SK-N-SH treated with all-trans-retinoic acid at 6 μM for 48 hours (cell line): ENCODE measurements around the gene TPM4.

Experiments used
- ATAC-seq: fragments of 200-7000 bp; cut with Tn5 transposase; 3 replicates; pipeline ENCODE4 v1.9.1; 2020; ENCODE audit warnings: mild to moderate bottlenecking, moderate library complexity
- BACH2 ChIP-seq: fragments of 250-450 bp; sonication (Bioruptor Pico); IDR thresholded peaks from 2 replicates; pipeline ENCODE4 v1.9.0; 2021; ENCODE audit warnings: mild to moderate bottlenecking, borderline replicate concordance
- CSDC2 ChIP-seq: fragments of 250-450 bp; sonication (Bioruptor Pico); IDR thresholded peaks from 2 replicates; pipeline ENCODE4 v1.5.0; 2020; ENCODE audit warnings: mild to moderate bottlenecking, moderate library complexity
- ESRRG ChIP-seq: fragments of 250-450 bp; sonication (Bioruptor Pico); IDR thresholded peaks from 2 replicates; pipeline ENCODE4 v1.6.1; 2021; ENCODE audit warnings: mild to moderate bottlenecking
- GLIS3 ChIP-seq: fragments of 250-450 bp; sonication (Bioruptor Pico); IDR thresholded peaks from 2 replicates; pipeline ENCODE4 v1.5.0; 2020; ENCODE audit warnings: mild to moderate bottlenecking, moderate library complexity
- ISL1 ChIP-seq: fragments of 250-450 bp; sonication (Bioruptor Pico); IDR thresholded peaks from 2 replicates; pipeline ENCODE4 v2.1.2; 2022; ENCODE audit warnings: mild to moderate bottlenecking, moderate library complexity
- OSR1 ChIP-seq: fragments of 250-450 bp; sonication (Bioruptor Pico); IDR thresholded peaks from 2 replicates; pipeline ENCODE4 v1.8.0; 2022; ENCODE audit warnings: moderate library complexity, mild to moderate bottlenecking, inconsistent platforms
- PPARA ChIP-seq: fragments of 250-450 bp; sonication (Bioruptor Pico); IDR thresholded peaks from 2 replicates; pipeline ENCODE4 v1.5.0; 2020; ENCODE audit warnings: mild to moderate bottlenecking, borderline replicate concordance
- RARB ChIP-seq: fragments of 250-450 bp; sonication (Bioruptor Pico); IDR thresholded peaks from 2 replicates; pipeline ENCODE4 v1.8.0; 2021; ENCODE audit warnings: mild to moderate bottlenecking, moderate library complexity
- SNAI2 ChIP-seq: fragments of 250-450 bp; sonication (Bioruptor Pico); IDR thresholded peaks from 2 replicates; pipeline ENCODE4 v1.5.0; 2020; ENCODE audit warnings: mild to moderate bottlenecking, moderate library complexity
- TCF4 ChIP-seq: fragments of 250-450 bp; sonication (Bioruptor Pico); IDR thresholded peaks from 2 replicates; pipeline ENCODE4 v1.8.0; 2021; ENCODE audit warnings: mild to moderate bottlenecking, moderate library complexity, borderline replicate concordance
- TOX ChIP-seq: fragments of 250-450 bp; sonication (Bioruptor Pico); IDR thresholded peaks from 2 replicates; pipeline ENCODE4 v1.8.0; 2021; ENCODE audit warnings: mild to moderate bottlenecking, moderate library complexity, borderline replicate concordance
- ZC3H10 ChIP-seq: fragments of 250-450 bp; sonication (Bioruptor Pico); IDR thresholded peaks from 2 replicates; pipeline ENCODE4 v1.5.1; 2021; ENCODE audit warnings: mild to moderate bottlenecking, moderate library complexity
- ZFP3 ChIP-seq: fragments of 250-450 bp; sonication (Bioruptor Pico); IDR thresholded peaks from 2 replicates; pipeline ENCODE4 v1.5.0; 2020; ENCODE audit warnings: mild to moderate bottlenecking, moderate library complexity
- ZFP30 ChIP-seq: fragments of 450-650 bp; formaldehyde crosslinking; IDR thresholded peaks from 2 replicates; pipeline ENCODE4 v1.5.0; 2022; ENCODE audit warnings: mild to moderate bottlenecking, moderate library complexity
- ZNF565 ChIP-seq: fragments of 450-650 bp; formaldehyde crosslinking; conservative IDR thresholded peaks from 2 replicates; pipeline ENCODE4 v1.5.0; 2020; ENCODE audit warnings: low read depth, mild to moderate bottlenecking, moderate library complexity
- ZNF70 ChIP-seq: fragments of 450-650 bp; formaldehyde crosslinking; IDR thresholded peaks from 2 replicates; pipeline ENCODE4 v1.5.0; 2020; ENCODE audit warnings: mild to moderate bottlenecking, moderate library complexity
- ZNF8 ChIP-seq: fragments of 450-650 bp; formaldehyde crosslinking; IDR thresholded peaks from 2 replicates; pipeline ENCODE4 v1.5.0; 2020; ENCODE audit warnings: mild to moderate bottlenecking, moderate library complexity
- TF ChIP-seq, protein P1 (sequence below): fragments of 250-450 bp; sonication (Bioruptor Pico); IDR thresholded peaks from 2 replicates; pipeline ENCODE4 v1.5.1; 2021; ENCODE audit warnings: mild to moderate bottlenecking, moderate library complexity
- TF ChIP-seq, protein P2 (sequence below): fragments of 250-450 bp; sonication (Bioruptor Pico); IDR thresholded peaks from 2 replicates; pipeline ENCODE4 v1.8.0; 2020; ENCODE audit warnings: mild to moderate bottlenecking, moderate library complexity, borderline replicate concordance
- TF ChIP-seq, protein P3 (sequence below): fragments of 250-450 bp; sonication (Bioruptor Pico); IDR thresholded peaks from 2 replicates; pipeline ENCODE4 v1.5.0; 2020; ENCODE audit warnings: mild to moderate bottlenecking, moderate library complexity
- TF ChIP-seq, protein P4 (sequence below): fragments of 250-450 bp; sonication (Bioruptor Pico); IDR thresholded peaks from 2 replicates; pipeline ENCODE4 v1.5.1; 2020; ENCODE audit warnings: low read depth, mild to moderate bottlenecking, moderate library complexity

The TPM4 gene

DNA sequence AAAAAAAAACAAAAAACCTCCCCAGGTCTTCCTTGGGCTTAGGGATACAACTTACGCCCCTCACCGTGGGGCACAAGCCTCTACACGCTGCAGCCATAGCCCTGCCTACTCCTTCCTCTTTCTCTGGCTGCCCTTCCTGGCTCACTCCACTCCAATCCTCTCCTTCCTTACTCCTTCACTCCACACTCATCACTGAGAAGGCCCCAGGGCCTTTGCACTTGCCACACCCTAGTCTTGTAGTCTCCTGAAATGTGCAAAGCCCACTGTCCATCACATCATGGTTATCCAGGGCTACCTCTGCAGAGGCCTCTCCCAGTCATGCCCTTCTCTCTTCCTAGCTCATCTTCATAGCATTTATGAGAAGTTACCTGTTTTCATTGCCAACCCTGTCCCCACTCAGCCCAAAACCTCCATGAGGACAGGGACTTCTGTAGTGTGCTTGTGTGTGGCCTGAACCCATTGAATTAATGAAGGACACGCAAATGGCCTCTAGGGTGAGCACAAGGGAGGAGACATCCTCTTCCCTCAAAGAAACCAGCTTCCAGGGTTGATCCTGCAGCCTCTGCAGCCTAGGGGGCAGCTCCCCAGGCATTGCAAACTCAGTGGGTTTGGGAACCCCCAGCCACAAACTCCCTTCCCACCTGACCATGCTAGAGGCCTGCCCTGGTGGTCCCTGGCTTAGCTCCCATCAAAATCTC lies 59.3 kb downstream of the TPM4 start:
- TF ChIP-seq ZFP30 (CRISPR knock-in tag) (no peak), ZNF70 (CRISPR knock-in tag) (no peak), CSDC2 (CRISPR knock-in tag) (no peak), ZFP3 (CRISPR knock-in tag) (no peak), GLIS3 (no peak), RARB (CRISPR knock-in tag) (no peak), ISL1 (CRISPR knock-in tag) (no peak), BACH2 (CRISPR knock-in tag) (no peak), ZNF8 (CRISPR knock-in tag) (no peak), ZNF565 (CRISPR knock-in tag) (no peak), TOX (CRISPR knock-in tag) (no peak), PPARA (CRISPR knock-in tag) (no peak), SNAI2 (CRISPR knock-in tag) (no peak), TCF4 (no peak)
- TF ChIP-seq, protein P1, sequence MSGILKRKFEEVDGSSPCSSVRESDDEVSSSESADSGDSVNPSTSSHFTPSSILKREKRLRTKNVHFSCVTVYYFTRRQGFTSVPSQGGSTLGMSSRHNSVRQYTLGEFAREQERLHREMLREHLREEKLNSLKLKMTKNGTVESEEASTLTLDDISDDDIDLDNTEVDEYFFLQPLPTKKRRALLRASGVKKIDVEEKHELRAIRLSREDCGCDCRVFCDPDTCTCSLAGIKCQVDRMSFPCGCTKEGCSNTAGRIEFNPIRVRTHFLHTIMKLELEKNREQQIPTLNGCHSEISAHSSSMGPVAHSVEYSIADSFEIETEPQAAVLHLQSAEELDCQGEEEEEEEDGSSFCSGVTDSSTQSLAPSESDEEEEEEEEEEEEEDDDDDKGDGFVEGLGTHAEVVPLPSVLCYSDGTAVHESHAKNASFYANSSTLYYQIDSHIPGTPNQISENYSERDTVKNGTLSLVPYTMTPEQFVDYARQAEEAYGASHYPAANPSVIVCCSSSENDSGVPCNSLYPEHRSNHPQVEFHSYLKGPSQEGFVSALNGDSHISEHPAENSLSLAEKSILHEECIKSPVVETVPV (CRISPR knock-in tag): no peak
- TF ChIP-seq, protein P2, sequence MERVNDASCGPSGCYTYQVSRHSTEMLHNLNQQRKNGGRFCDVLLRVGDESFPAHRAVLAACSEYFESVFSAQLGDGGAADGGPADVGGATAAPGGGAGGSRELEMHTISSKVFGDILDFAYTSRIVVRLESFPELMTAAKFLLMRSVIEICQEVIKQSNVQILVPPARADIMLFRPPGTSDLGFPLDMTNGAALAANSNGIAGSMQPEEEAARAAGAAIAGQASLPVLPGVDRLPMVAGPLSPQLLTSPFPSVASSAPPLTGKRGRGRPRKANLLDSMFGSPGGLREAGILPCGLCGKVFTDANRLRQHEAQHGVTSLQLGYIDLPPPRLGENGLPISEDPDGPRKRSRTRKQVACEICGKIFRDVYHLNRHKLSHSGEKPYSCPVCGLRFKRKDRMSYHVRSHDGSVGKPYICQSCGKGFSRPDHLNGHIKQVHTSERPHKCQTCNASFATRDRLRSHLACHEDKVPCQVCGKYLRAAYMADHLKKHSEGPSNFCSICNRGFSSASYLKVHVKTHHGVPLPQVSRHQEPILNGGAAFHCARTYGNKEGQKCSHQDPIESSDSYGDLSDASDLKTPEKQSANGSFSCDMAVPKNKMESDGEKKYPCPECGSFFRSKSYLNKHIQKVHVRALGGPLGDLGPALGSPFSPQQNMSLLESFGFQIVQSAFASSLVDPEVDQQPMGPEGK (CRISPR knock-in tag): no peak
- TF ChIP-seq, protein P3, sequence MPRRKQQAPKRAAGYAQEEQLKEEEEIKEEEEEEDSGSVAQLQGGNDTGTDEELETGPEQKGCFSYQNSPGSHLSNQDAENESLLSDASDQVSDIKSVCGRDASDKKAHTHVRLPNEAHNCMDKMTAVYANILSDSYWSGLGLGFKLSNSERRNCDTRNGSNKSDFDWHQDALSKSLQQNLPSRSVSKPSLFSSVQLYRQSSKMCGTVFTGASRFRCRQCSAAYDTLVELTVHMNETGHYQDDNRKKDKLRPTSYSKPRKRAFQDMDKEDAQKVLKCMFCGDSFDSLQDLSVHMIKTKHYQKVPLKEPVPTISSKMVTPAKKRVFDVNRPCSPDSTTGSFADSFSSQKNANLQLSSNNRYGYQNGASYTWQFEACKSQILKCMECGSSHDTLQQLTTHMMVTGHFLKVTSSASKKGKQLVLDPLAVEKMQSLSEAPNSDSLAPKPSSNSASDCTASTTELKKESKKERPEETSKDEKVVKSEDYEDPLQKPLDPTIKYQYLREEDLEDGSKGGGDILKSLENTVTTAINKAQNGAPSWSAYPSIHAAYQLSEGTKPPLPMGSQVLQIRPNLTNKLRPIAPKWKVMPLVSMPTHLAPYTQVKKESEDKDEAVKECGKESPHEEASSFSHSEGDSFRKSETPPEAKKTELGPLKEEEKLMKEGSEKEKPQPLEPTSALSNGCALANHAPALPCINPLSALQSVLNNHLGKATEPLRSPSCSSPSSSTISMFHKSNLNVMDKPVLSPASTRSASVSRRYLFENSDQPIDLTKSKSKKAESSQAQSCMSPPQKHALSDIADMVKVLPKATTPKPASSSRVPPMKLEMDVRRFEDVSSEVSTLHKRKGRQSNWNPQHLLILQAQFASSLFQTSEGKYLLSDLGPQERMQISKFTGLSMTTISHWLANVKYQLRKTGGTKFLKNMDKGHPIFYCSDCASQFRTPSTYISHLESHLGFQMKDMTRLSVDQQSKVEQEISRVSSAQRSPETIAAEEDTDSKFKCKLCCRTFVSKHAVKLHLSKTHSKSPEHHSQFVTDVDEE (CRISPR knock-in tag): no peak
- TF ChIP-seq, protein P4, sequence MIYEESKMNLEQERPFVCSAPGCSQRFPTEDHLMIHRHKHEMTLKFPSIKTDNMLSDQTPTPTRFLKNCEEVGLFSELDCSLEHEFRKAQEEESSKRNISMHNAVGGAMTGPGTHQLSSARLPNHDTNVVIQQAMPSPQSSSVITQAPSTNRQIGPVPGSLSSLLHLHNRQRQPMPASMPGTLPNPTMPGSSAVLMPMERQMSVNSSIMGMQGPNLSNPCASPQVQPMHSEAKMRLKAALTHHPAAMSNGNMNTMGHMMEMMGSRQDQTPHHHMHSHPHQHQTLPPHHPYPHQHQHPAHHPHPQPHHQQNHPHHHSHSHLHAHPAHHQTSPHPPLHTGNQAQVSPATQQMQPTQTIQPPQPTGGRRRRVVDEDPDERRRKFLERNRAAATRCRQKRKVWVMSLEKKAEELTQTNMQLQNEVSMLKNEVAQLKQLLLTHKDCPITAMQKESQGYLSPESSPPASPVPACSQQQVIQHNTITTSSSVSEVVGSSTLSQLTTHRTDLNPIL (CRISPR knock-in tag): no peak
- peak; percentile 27; the same call in 2 of the 3 replicates for ATAC-seq

DNA sequence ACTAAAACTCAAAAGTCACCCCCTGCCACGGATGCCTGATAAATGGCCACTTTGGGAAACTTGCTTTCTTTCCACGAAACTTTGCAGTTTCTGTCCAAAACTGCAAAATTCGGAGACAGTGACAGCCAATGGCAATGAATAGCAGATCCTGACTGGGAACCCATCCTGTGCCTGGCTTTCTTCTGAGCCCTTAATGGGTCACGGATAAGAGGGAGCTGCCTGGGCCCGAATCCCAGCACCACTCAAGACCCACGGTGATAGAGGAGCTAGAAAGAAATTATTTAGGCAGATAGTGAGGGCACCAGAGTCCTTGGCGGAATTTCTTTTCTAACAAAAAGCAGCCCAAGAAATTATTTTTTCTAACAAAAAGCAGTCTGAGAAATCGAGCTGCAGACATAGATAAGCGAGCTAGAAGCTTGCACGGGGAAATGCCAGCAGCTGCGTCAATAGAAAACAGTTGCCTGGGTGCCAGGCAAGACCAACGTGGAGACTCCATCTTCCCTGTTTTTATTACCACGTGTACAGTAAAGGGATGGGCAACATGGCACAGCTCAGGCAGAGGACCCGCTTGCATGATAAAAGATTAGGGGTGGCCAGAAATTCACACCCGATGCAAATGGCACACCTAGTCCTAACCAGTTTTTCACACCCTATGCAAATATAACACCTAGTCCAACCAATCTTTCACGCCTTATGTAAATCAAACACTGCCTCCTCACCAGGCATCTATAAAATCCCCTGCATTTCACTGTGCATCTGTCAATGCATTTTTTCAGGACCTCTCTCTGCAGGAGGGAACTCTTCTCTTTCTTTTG lies 60.1 kb downstream of the TPM4 start:
- peak; percentile 47 for ATAC-seq
- TF ChIP-seq ZFP30 (CRISPR knock-in tag): no peak
- no peak for TF ChIP-seq TCF4
- TF ChIP-seq BACH2 (CRISPR knock-in tag): no peak
- no peak for TF ChIP-seq ESRRG (CRISPR knock-in tag)
- no peak for TF ChIP-seq TOX (CRISPR knock-in tag)
- TF ChIP-seq ISL1 (CRISPR knock-in tag): no peak
- no peak for TF ChIP-seq OSR1
- no peak for TF ChIP-seq ZFP3 (CRISPR knock-in tag)
- TF ChIP-seq RARB (CRISPR knock-in tag): no peak
- TF ChIP-seq, protein P4 (CRISPR knock-in tag): no peak
- TF ChIP-seq, protein P2 (CRISPR knock-in tag): no peak
- TF ChIP-seq, protein P1 (CRISPR knock-in tag): no peak
- no peak for TF ChIP-seq PPARA (CRISPR knock-in tag)
- TF ChIP-seq ZC3H10 (CRISPR knock-in tag): no peak
- TF ChIP-seq ZNF8 (CRISPR knock-in tag): no peak
- TF ChIP-seq GLIS3: no peak
- TF ChIP-seq, protein P3 (CRISPR knock-in tag): no peak
